ENCODE data around the gene ADAM12.

ADAM12 gene

GRCh38 chr10:126214679-126215078 lies 173.6 kb downstream of the ADAM12 start:
- Histone ChIP-seq H3K27ac (no peak overlapping the region), H3K9me3 (no peaks in the 10 kb centered on the region)
- no peak for TF ChIP-seq CTCF (IDR thresholded peaks at IDR 0.05)

GRCh38 chr10:126214021-126214420 lies 174.3 kb downstream of the ADAM12 start:
- H3K4me1 ChIP-seq (ENCODE audit: control insufficient read depth in 1 of 2, insufficient read depth in 1 of 2, low read depth in 1 of 2, low read length in 1 of 2), result no peaks in the 10 kb centered on the region
- H3K4me3 ChIP-seq (ENCODE audit: low read depth in 1 of 2, low read length in 1 of 2), result no peak overlapping the region
- H3K27me3 ChIP-seq, result no peaks in the 10 kb centered on the region
- H3K9me3 ChIP-seq, result no peaks in the 10 kb centered on the region
- H3K27ac ChIP-seq, result no peak overlapping the region
- H3K36me3 ChIP-seq, result no peaks in the 10 kb centered on the region
- no peak for TF ChIP-seq CTCF (IDR thresholded peaks at IDR 0.05)

More at GRCh38 chr10:126214679-126215078, 173.6 kb downstream of the ADAM12 start:
- no peak overlapping the region for H3K4me3 ChIP-seq (ENCODE audit: low read depth in 1 of 2, low read length in 1 of 2)
- no peaks in the 10 kb centered on the region for H3K4me1 ChIP-seq (ENCODE audit: control insufficient read depth in 1 of 2, insufficient read depth in 1 of 2, low read depth in 1 of 2, low read length in 1 of 2)
- H3K27me3 ChIP-seq, result no peaks in the 10 kb centered on the region
- no peaks in the 10 kb centered on the region for H3K36me3 ChIP-seq

GRCh38 chr10:126212738-126213137 lies 175.5 kb downstream of the ADAM12 start:
- Histone ChIP-seq H3K27me3 (no peaks in the 10 kb centered on the region), H3K9me3 (no peaks in the 10 kb centered on the region), H3K4me3 (ENCODE audit: low read depth in 1 of 2, low read length in 1 of 2) (no peak overlapping the region), H3K36me3 (no peaks in the 10 kb centered on the region), H3K4me1 (ENCODE audit: control insufficient read depth in 1 of 2, insufficient read depth in 1 of 2, low read depth in 1 of 2, low read length in 1 of 2) (no peaks in the 10 kb centered on the region), H3K27ac (no peak overlapping the region)
- TF ChIP-seq CTCF (IDR thresholded peaks at IDR 0.05), result no peak

GRCh38 chr10:126210051-126210651 lies 178.1 kb downstream of the ADAM12 start:
- H3K4me3 ChIP-seq (ENCODE audit: low read depth in 1 of 2, low read length in 1 of 2), result no peak overlapping the region
- no peaks in the 10 kb centered on the region for H3K36me3 ChIP-seq
- H3K27me3 ChIP-seq, result no peaks in the 10 kb centered on the region
- no peaks in the 10 kb centered on the region for H3K4me1 ChIP-seq (ENCODE audit: control insufficient read depth in 1 of 2, insufficient read depth in 1 of 2, low read depth in 1 of 2, low read length in 1 of 2)
- no peaks in the 10 kb centered on the region for H3K9me3 ChIP-seq
- no peak overlapping the region for H3K27ac ChIP-seq
- no peak for TF ChIP-seq CTCF (IDR thresholded peaks at IDR 0.05)

GRCh38 chr10:126209451-126209850 lies 178.8 kb downstream of the ADAM12 start:
- H3K36me3 ChIP-seq, result no peaks in the 10 kb centered on the region
- no peak for TF ChIP-seq CTCF (IDR thresholded peaks at IDR 0.05)
- no peaks in the 10 kb centered on the region for H3K27me3 ChIP-seq
- no peaks in the 10 kb centered on the region for H3K4me1 ChIP-seq (ENCODE audit: control insufficient read depth in 1 of 2, insufficient read depth in 1 of 2, low read depth in 1 of 2, low read length in 1 of 2)
- no peak overlapping the region for H3K4me3 ChIP-seq (ENCODE audit: low read depth in 1 of 2, low read length in 1 of 2)
- H3K27ac ChIP-seq, result no peak overlapping the region
- no peaks in the 10 kb centered on the region for H3K9me3 ChIP-seq

All from neutrophil (primary cell).